ENCODE data around the gene CD63.

CD63 gene

DNA sequence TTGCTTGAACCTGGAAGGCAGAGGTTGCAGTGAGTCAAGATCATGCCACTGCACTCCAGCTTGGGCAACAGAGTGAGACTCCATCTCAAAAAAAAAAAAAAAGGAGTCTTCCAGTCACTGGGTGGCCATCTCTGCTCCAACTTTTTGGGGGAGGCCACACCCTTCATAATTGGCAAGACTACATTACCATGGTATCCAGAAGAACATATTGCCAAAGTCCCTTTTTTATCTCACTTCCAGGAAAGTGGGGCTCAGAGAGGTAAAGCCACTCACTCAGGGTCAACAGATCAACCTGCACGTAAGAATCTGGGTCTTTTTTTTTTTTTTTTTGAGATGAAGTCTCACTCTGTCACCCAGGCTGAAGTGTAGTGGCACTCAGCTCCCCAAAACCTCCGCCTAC, 5.0 kb upstream of the CD63 start:
- no peak for DNase-seq (ENCODE audit: low read depth)
- TF ChIP-seq, protein P1, sequence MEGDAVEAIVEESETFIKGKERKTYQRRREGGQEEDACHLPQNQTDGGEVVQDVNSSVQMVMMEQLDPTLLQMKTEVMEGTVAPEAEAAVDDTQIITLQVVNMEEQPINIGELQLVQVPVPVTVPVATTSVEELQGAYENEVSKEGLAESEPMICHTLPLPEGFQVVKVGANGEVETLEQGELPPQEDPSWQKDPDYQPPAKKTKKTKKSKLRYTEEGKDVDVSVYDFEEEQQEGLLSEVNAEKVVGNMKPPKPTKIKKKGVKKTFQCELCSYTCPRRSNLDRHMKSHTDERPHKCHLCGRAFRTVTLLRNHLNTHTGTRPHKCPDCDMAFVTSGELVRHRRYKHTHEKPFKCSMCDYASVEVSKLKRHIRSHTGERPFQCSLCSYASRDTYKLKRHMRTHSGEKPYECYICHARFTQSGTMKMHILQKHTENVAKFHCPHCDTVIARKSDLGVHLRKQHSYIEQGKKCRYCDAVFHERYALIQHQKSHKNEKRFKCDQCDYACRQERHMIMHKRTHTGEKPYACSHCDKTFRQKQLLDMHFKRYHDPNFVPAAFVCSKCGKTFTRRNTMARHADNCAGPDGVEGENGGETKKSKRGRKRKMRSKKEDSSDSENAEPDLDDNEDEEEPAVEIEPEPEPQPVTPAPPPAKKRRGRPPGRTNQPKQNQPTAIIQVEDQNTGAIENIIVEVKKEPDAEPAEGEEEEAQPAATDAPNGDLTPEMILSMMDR (IDR thresholded peaks at IDR 0.05; ENCODE audit: control insufficient read depth, extremely low read depth, insufficient read depth) = no peak
- H3K4me3 ChIP-seq (ENCODE audit: low read depth, low read length) = no peak overlapping the region

DNA sequence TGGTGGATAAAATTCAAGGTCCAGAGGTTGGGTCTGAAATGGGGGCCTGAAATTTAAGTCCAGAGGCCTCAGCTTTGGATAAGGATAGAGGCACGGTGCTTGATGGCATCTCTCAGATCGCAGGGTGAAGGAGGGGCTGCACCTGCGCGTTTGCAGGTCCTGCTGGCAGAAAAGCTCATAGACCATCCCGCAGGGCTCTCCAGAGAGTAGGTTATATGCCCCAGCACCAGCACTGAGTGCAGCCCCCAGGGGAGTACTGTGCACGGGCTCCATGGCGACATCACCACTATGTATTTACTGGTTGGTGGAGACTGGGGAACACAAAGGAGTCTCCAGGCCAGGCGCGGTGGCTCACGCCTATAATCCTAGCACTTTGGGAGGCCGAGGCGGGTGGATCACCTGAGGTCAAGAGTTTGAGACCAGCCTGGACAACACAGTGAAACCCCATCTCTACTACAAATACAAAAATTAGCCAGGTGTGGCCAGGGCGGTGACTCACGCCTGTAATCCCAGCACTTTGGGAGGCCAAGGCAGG, 4.3 kb upstream of the CD63 start:
- TF ChIP-seq, protein P1 (IDR thresholded peaks at IDR 0.05; ENCODE audit: control insufficient read depth, extremely low read depth, insufficient read depth) = no peak
- H3K4me3 ChIP-seq (ENCODE audit: low read depth, low read length) = no peak overlapping the region
- no peak for DNase-seq (ENCODE audit: low read depth)

DNA sequence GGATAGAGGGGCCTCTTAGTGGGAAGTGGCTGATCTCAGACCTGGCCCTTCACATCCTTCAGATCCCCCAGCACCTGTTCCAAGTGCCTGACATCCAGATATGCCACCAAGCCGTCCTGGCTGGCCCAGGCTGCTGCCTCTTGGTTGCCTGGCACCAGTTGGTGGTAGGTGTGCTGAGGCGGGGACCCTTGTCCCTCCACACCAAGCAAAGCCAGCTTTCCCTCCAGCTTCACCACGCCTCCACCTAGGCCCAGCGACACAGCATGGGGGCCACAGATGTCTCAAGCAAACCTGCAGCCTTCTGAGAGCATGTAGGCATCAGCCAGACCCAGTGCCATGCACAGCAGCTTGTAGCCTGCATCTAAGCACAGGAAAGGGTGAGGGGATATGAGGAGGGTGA, 3.5 kb upstream of the CD63 start:
- H3K4me3 ChIP-seq (ENCODE audit: low read depth, low read length) = no peak overlapping the region
- TF ChIP-seq, protein P1 (IDR thresholded peaks at IDR 0.05; ENCODE audit: control insufficient read depth, extremely low read depth, insufficient read depth) = no peak
- DNase-seq (ENCODE audit: low read depth) = no peak

DNA sequence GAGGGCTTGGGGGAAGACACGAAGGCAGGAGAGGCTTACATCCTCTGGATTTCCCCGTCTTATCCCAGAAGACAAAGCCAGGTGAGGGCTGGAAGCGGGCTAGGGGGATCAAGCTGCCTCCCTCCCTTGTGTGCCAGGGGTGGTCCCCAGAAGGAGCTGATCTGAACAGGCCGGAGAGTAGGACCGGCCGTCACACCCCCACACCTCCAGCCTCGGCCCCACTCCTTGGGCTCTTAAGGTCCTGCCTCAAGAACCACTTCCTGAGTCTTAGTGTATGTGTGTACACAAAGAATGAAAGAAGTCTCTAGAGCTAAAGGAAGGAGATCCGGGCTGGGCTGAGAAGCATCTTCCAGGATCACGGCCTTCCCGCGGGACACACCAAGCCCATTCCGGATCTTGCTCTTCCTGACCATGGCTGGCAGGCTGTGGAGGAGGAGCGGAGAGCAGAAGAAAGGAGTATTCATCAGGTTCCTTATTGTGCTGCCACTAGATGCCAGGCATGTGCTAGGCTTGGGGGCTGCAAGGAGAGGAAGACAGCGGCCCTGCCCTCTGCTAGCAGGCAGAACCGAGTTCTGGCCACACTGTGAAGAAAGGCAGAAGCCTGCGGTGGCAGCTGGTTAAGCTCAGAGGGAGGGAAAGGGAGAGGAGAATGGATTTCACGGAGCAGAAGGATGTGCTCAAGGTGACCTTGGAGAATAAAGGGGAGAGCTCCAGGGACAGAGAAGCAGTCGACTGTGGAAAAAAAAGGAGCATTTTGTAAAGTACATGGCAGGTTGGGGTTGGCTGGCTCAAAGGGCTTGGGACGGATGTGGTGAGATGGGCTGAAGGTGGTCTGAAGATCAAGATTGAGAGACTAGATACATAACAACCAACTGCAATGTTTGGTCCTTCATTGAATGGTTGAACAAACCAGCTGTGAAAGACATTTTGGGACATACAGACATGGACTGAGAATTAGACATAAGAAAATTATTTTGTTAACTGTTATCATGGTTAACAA, 1.3 kb upstream of the CD63 start:
- no peak for DNase-seq (ENCODE audit: low read depth)
- TF ChIP-seq, protein P1 (IDR thresholded peaks at IDR 0.05; ENCODE audit: control insufficient read depth, extremely low read depth, insufficient read depth) = no peak
- peak overlapping the region; percentile 88 for H3K4me3 ChIP-seq (ENCODE audit: low read depth, low read length)

DNA sequence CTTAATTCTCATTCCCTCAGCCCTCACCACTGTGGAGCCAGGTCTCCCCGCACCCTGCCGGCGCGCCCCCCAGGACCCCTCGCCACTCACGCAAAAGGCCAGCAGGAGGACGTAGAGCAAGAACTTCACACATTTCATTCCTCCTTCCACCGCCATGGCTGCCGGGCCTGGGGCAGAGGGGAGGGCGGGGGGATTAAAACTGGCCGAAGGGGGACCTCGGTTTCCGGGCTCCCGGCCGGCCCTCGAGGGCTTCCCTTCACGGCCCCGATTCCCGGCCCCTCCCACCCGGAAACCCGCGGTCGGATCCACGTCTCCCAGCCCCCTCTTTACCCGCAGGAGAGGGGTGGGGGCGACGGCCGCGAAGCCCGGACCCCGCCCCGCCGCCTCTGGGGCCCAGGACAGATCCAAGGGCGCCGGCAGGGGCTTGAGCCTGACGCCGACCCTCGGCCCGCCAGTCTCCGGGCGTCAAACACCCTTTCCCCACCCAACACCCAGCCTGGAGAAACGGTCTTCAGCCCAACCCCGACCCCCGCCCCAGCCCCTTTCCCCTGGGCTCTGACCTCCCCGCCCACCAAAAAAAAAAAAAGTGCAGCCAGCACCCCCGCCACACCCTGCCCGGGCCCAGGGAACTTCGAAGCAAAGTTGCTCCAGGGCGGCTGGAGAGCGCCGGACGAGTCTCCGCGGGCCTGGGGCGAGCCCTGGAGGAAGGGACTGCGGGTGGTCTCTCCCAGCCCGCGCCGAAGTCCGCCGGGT, 447 bp downstream of the CD63 start:
- DNase-seq (ENCODE audit: low read depth) = no peak
- TF ChIP-seq, protein P1 (IDR thresholded peaks at IDR 0.05; ENCODE audit: control insufficient read depth, extremely low read depth, insufficient read depth) = no peak
- H3K4me3 ChIP-seq (ENCODE audit: low read depth, low read length) = peak overlapping the region; percentile 88

DNA sequence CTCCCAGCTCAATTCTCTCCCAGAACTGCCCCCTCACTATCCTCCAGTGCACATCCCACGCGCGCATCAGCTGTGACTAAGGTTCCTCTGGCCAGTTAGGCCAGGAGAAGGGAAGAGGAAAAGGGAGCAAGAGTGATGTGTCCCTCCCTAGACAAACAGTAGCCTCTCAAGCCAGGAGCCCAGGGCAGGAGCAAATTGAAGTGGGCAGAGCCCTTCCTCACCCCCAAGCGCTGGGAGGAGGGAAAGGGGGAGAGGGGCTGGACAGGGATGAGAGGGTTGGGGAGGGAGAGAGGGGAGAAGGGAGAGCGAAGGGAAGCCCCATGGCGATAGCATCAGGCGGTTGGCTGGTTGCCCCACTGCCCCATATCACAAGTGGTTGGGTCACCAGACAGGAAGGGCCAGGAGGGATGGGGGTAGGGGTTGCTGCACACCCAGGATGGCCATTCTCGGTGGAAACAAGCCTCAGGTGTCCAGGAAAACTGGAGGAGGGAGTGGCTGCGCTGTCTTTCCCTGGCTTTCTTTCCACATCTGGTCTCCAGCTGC, 1.1 kb downstream of the CD63 start:
- DNase-seq (ENCODE audit: low read depth) = no peak
- H3K4me3 ChIP-seq (ENCODE audit: low read depth, low read length) = peak overlapping the region; percentile 88
- TF ChIP-seq, protein P1 (IDR thresholded peaks at IDR 0.05; ENCODE audit: control insufficient read depth, extremely low read depth, insufficient read depth) = no peak

All from LNCaP clone FGC (cell line).